Measurements from ENCODE around the gene RNF135. TPM values are rescaled to one million over a fixed set of nuclear protein-coding genes. Genes with fewer than 3 reads are reported as not detected.
A peak's percentile ranks its signal among the peaks of the same experiment; 100 is the strongest.
"Not testable (repeated sequence)": the region's sequence is repeated elsewhere in the genome, so short reads cannot be mapped to it uniquely, and the experiment has no call there.

RNF135 gene, protein sequence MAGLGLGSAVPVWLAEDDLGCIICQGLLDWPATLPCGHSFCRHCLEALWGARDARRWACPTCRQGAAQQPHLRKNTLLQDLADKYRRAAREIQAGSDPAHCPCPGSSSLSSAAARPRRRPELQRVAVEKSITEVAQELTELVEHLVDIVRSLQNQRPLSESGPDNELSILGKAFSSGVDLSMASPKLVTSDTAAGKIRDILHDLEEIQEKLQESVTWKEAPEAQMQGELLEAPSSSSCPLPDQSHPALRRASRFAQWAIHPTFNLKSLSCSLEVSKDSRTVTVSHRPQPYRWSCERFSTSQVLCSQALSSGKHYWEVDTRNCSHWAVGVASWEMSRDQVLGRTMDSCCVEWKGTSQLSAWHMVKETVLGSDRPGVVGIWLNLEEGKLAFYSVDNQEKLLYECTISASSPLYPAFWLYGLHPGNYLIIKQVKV
- total RNA-seq, result 23.8 TPM

DNA sequence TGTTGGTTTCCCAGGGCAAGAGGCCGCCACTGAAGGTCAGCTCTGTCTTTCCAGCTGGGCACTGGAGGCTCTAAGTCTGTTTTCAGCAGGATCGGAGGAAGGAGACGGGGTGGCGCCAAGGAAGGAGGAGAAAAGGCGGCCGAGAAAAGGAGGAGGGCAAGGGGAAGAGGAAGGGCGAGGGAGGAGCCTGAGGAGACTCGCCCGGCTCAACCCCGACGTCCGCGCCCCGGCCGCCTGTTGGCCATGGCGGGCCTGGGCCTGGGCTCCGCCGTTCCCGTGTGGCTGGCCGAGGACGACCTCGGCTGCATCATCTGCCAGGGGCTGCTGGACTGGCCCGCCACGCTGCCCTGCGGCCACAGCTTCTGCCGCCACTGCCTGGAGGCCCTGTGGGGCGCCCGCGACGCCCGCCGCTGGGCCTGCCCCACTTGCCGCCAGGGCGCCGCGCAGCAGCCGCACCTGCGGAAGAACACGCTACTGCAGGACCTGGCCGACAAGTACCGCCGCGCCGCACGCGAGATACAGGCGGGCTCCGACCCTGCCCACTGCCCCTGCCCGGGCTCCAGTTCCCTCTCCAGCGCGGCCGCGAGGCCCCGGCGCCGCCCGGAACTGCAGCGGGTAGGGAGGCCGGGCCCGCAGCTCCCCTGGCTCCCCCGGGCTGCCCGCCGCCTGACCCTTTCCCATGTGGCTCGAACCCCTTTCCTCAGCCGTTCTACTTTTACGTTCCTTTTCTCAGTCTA, at the start of gene RNF135:
Gene RNF135 (plus strand): TSS at position 209 of the 737 bp plus-strand sequence. CDS start 35 bp downstream, at position 244.
- intact Hi-C loops (cut with DNase I), result no loop called here
- peak; percentile 97 for ATAC-seq
- peak; percentile 89 for DNase-seq (ENCODE audit: low spot score)

DNA sequence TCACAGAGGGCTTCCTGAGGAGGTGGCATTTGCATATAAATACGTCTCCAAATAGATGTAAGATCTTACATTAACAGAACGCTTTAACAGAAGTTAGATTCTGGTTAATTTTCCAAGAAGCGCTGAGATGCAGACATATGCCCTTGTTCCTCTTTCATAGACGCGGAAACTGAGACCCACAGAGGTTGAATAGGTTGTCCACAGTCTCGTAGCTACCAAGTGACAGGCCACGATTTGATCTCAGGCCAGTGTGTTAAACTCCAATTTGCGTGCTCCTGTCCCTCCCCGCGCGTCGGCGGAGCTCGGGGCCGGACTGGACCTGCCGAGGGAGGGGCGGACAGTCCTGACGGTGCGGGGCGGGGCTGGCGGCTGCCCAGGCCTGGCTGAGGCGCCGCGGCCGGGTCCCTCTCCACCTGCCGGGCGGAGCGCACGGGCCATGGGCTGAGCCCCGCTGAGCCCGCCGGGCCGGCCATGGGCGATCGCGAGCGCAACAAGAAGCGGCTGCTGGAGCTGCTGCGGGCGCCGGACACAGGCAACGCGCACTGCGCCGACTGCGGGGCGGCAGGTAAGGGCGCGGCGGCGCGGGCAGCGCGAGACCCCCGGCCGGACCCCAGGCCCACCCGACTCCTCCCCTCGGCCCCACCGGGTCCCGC, 49.2 kb upstream of the RNF135 start, which contains the start of gene ADAP2:
Gene ADAP2 (plus strand): TSS at position 402 of the 653 bp plus-strand sequence. CDS start 70 bp downstream, at position 472.
- ATAC-seq (peak; percentile 85), DNase-seq (ENCODE audit: low spot score) (peak; percentile 70)
- intact Hi-C loops (cut with DNase I), result no loop called here

- intact Hi-C loops (cut with DNase I), result no loop called here
- ATAC-seq (peak; percentile 54), DNase-seq (ENCODE audit: low spot score) (no peak)
These were observed 48.4 kb upstream of the RNF135 start for GRCh38 chr17:30922235-30923030.

DNA sequence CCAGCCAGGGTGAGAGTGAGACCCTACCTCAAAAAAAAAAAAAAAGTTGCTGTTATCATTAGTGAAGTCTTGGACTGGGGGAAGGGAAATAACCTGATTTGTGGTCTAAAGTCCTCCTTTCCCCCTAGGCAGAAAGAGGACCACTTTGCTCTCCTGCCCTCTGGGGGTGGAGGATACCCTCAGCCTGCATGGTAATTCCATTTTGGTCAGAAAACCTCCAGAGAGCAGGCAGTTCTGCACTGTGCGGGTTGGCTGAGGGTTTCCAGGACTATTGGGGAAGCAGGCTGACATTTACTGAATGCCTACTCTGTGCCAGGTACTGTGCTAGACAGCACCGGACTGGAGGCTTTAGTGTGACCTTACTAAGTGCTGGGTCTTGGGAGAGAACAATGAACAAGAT, 46.5 kb upstream of the RNF135 start:
- ATAC-seq (no peak), DNase-seq (ENCODE audit: low spot score) (no peak)
- intact Hi-C loops (cut with DNase I), result no loop called here

GRCh38 chr17:30926516-30926915, 44.3 kb upstream of the RNF135 start:
- no peak for ATAC-seq
- intact Hi-C loops (cut with DNase I), result no loop called here
- DNase-seq (ENCODE audit: low spot score), result no peak

DNA sequence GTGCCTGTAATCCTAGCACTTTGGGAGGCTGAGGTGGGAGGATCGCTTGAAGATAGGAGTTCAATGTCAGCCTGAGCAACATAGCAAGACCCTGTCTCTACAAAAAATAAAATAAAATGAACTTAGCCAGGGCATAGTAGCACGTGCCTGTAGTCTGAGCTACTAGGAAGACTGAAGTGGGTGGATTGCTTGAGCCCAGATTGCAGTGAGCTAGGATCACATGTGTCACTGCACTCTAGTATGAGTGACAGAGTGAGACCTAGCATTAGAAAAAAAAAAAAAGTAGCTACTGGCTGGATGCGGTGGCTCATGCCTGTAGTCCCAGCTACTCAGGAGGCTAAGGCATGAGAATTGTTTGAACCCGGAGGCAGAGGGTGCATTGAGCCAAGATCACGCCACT, 43.1 kb upstream of the RNF135 start:
- ATAC-seq, result no peak

GRCh38 chr17:30928584-30928983, 42.3 kb upstream of the RNF135 start:
- ATAC-seq, result no peak
- DNase-seq (ENCODE audit: low spot score), result no peak
- intact Hi-C loops (cut with DNase I), result no loop called here

More for the DNA sequence above, 43.1 kb upstream of the RNF135 start:
- intact Hi-C loops (cut with DNase I), result no loop called here
- DNase-seq (ENCODE audit: low spot score), result no peak

DNA sequence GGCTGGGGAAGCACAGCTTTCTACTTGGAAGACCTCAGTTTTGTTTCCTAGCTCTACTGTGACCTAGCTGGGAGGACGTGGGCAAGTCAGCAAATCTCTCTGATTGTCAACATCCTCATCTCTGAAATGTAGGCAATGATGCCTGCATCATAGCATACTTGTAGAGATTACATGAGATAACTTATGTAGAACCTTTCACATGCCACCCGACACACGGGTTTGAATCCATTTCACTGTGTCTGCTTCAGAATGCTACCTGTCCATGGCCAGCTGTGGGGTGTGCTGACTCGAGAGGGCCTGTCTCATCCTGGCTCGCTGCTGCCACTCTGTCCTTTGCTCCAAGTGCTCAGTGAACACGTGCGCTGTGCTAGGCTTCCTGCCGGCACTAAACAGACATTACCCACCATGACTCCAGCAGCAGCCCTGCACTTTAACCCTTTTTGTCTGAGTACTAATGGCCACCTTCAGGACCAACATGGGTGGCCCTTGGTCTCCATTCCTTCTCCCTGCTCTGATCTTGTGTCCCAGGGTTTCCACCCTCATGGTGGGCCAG, 41.7 kb upstream of the RNF135 start:
- intact Hi-C loops (cut with DNase I), result no loop called here
- ATAC-seq, result no peak
- no peak for DNase-seq (ENCODE audit: low spot score)

GRCh38 chr17:30929861-30930260, 41.0 kb upstream of the RNF135 start:
- DNase-seq (ENCODE audit: low spot score); ATAC-seq; intact Hi-C loops (cut with DNase I): not testable (repeated sequence)

- intact Hi-C loops (cut with DNase I), result no loop called here
- no peak for ATAC-seq
- DNase-seq (ENCODE audit: low spot score), result no peak
These were observed 40.3 kb upstream of the RNF135 start for GRCh38 chr17:30930495-30930894.

DNA sequence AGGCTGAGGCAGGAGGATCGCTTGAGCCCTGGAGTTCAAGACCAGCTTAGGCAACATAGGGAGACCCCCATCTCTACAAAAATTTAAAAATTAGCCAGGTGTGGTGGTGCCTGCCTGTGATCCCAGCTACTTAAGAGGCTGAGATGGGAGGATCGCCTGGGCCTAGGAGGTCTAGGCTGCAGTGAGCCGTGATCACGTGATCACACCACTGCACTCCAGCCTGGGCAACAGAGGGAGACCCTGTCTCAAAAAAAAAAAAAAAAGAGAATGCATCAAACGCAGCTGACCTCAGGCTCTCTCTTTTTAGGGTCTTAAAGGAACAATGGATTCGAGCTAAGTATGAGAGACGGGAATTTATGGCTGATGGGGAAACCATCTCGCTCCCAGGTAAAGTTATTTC, 39.3 kb upstream of the RNF135 start:
- intact Hi-C loops (cut with DNase I); DNase-seq (ENCODE audit: low spot score); ATAC-seq: not testable (repeated sequence)

DNA sequence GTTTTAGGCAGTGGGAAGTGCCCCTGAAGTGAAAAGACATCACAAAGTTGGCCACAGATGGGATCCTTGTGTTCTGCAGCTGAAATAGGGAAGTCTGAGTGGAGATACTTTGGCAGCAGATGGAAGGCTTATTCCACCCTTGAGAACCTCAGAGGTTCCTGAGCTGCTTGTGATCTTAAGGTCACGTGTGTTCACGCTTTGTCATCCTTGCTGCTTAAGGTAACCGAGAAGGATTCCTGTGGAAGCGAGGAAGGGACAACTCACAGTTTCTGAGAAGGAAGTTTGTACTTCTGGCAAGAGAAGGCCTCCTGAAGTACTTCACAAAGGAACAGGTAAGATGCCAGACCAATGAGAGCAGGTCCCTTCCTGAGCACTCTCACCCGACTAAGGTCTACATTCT, 36.9 kb upstream of the RNF135 start:
- intact Hi-C loops (cut with DNase I), result no loop called here
- ATAC-seq, result no peak
- DNase-seq (ENCODE audit: low spot score), result no peak

DNA sequence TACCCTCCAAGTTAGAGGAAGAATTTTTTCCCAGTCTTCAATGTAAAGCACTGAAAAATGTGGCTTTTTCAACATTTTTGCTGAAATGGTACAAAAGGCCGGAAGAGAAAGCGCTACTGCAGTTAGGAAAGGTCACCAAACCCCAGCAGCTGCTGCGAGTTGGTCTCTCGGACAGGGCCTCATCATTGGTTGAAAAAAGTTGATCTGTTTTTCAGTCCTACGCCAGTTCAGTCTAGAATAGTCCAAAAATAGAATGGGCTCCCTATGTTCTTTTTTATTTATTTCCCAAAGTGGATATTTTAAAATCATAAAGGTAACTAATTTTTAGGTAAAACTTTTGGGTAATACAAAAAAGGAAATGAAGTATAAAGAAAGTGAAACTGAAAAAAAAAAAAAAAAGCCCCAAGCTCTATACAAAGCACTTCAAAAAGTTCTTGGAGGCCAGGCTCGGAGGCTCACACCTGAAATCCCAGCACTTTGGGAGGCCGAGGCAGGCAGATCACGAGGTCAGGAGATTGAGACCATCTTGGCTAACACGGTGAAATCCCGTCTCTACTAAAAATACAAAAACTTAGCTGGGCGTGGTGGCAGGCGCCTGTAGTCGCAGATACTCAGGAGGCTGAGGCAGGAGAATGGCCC, 31.7 kb upstream of the RNF135 start:
- DNase-seq (ENCODE audit: low spot score) (no peak), ATAC-seq (no peak)

GRCh38 chr17:30942308-30943079, 28.3 kb upstream of the RNF135 start:
- intact Hi-C loops (cut with DNase I), result no loop called here
- DNase-seq (ENCODE audit: low spot score) (no peak), ATAC-seq (no peak)

More for the DNA sequence above, 31.7 kb upstream of the RNF135 start:
- intact Hi-C loops (cut with DNase I), result no loop called here

GRCh38 chr17:30947796-30948195, 23.0 kb upstream of the RNF135 start:
- no peak for ATAC-seq

DNA sequence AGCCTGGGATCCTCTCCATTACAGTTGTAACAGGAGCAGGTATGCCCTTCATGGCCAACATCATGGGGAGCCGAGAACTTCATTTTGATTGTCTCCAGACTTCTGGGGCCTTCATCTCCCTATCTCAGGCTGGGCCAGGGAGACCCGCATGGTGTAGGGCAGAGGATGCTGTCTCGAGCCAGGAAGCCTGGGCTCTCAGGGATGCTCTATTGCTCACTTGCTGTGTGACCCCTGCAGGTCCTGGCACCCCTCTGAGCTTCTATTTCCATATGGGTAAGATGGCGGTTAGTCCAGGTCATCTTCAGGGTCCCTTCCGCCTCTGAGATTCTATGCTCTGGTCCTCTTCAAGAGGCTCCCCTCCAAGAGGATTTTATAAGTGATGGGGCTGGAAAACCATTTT, 20.6 kb upstream of the RNF135 start:
- ATAC-seq, result no peak
- DNase-seq (ENCODE audit: low spot score), result no peak
- intact Hi-C loops (cut with DNase I), result no loop called here

More at GRCh38 chr17:30947796-30948195, 23.0 kb upstream of the RNF135 start:
- DNase-seq (ENCODE audit: low spot score), result no peak
- intact Hi-C loops (cut with DNase I), result no loop called here

- peak; percentile 73 for DNase-seq (ENCODE audit: low spot score)
- peak; percentile 86 for ATAC-seq
- intact Hi-C loops (cut with DNase I), result no loop called here
These were observed 20.0 kb upstream of the RNF135 start for GRCh38 chr17:30950669-30951399.

All from sciatic nerve (tissue), 2 donors.